HG02840 (cell line): ENCODE results near the gene IGSF1.

ENCODE experiments used
- ATAC-seq: cut with Tn5 transposase; IDR thresholded peaks from one replicate; pipeline ENCODE4 v1.9.1; 2021; ENCODE audit warnings: mild to moderate bottlenecking, moderate library complexity, moderate number of reproducible peaks; ENCODE audit not compliant: unreplicated experiment, low FRiP score

IGSF1 gene, protein sequence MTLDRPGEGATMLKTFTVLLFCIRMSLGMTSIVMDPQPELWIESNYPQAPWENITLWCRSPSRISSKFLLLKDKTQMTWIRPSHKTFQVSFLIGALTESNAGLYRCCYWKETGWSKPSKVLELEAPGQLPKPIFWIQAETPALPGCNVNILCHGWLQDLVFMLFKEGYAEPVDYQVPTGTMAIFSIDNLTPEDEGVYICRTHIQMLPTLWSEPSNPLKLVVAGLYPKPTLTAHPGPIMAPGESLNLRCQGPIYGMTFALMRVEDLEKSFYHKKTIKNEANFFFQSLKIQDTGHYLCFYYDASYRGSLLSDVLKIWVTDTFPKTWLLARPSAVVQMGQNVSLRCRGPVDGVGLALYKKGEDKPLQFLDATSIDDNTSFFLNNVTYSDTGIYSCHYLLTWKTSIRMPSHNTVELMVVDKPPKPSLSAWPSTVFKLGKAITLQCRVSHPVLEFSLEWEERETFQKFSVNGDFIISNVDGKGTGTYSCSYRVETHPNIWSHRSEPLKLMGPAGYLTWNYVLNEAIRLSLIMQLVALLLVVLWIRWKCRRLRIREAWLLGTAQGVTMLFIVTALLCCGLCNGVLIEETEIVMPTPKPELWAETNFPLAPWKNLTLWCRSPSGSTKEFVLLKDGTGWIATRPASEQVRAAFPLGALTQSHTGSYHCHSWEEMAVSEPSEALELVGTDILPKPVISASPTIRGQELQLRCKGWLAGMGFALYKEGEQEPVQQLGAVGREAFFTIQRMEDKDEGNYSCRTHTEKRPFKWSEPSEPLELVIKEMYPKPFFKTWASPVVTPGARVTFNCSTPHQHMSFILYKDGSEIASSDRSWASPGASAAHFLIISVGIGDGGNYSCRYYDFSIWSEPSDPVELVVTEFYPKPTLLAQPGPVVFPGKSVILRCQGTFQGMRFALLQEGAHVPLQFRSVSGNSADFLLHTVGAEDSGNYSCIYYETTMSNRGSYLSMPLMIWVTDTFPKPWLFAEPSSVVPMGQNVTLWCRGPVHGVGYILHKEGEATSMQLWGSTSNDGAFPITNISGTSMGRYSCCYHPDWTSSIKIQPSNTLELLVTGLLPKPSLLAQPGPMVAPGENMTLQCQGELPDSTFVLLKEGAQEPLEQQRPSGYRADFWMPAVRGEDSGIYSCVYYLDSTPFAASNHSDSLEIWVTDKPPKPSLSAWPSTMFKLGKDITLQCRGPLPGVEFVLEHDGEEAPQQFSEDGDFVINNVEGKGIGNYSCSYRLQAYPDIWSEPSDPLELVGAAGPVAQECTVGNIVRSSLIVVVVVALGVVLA (N-terminal part only)

GRCh38 chrX:131288738-131289511 is at the start of gene IGSF1:
TSS of gene IGSF1 (minus strand) at chrX:131289306. CDS start at chrX:131286674, 2,632 bp downstream.
- ATAC-seq: no peak

DNA sequence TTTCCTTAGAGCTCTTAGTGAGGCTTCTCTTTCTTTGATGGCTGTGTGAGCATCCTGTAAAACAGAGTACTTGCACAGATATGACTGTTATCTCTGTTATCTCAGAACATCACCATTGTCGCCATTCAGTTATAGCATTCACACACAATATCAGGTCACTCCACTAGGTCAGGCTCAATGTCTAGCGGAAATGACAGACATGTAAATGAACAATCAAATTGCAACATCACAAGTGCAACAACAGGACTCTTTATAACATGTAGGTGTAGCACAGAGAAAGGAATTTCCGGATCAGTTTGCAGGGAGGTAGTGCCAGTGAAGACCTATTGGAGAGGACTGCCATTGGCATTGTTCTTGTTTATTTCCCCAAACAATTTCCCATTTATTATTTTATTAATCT is 43.2 kb upstream of the IGSF1 start:
- no peak for ATAC-seq

GRCh38 chrX:131331152-131331551 is 42.0 kb upstream of the IGSF1 start:
- ATAC-seq: no peak

- ATAC-seq: no peak
These were observed 41.6 kb upstream of the IGSF1 start for GRCh38 chrX:131330735-131331134.

DNA sequence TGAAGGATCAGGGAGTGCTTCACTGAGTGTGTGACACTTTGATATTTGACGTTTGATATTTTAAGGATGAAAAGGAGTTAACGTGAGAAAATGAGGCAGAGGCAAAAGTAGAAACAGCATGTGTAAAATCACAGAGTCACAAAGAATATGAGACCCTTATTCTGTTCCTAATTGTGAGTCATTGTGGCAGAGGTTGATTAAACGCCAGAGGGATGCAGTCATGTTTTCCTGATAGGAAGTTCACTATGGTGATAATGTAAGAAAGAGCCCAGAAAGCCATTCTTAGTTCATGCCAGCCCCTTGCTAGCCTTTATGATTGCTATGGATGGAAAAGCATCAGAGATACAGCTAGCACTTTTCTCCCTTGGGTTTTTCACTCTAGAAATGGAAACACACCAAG is 33.5 kb upstream of the IGSF1 start:
- ATAC-seq: no peak

DNA sequence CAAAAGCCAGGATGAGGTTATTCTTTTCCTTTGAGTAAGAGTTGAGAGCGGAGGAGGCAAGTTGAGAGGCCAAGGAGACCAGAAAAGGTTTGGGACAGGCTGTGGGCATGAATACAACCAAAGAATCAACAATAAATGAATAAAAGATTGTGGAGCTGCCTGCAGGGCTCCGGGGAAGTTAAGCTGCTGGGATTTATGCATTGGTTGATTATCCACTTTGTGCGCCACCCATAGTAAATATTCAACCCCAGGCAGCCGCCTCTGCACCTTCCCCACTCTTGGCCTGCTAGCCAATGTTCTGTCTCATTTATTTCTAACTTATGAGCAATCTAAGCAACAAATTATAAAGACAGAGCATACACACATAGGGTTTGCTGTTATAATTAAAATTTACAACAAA is 28.2 kb upstream of the IGSF1 start:
- no peak for ATAC-seq

DNA sequence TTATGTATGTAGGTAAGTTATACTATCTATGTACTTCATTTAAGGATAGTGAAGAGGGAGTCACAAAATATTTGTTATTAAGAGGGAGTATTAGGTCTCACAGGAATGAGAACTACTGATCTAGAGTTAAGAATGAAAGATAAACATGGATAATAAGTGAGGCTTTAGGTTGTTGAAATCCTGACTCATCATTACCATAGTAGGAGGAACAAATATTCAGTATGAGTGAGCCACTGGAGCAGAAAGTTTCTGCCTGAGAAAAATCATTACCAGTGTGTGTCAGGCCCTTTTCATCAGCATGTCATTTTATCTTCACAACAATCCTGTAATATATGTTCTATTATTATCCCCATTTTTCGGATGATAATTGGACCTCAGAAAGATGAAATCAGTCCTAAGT is 27.2 kb upstream of the IGSF1 start:
- no peak for ATAC-seq

DNA sequence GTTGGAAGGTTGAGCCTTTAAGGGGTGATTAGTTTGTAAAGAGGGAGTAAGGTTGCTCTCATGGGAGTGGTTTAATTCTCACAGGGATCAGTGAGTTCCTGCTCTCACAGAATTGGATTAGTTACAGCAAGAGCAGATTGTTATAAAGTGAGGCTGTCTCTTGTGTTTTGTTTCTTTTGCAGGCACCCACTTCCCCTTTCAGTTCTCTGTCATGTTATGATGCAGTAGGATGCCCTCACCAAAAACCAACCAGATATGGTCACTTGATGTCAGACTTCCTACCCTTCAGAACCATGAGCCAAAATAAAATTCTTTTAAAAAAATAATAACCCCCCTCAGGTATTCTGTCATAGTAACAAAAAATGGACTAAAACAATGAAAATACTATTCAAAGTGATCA is 19.9 kb upstream of the IGSF1 start:
- ATAC-seq: no peak

- no peak for ATAC-seq
These were observed 17.5 kb upstream of the IGSF1 start for GRCh38 chrX:131306601-131307000.

GRCh38 chrX:131305926-131306325 is 16.8 kb upstream of the IGSF1 start:
- no peak for ATAC-seq

- ATAC-seq: no peak
These were observed 13.6 kb upstream of the IGSF1 start for GRCh38 chrX:131302701-131303100.

GRCh38 chrX:131301155-131301554 is 12.0 kb upstream of the IGSF1 start:
- no peak for ATAC-seq

DNA sequence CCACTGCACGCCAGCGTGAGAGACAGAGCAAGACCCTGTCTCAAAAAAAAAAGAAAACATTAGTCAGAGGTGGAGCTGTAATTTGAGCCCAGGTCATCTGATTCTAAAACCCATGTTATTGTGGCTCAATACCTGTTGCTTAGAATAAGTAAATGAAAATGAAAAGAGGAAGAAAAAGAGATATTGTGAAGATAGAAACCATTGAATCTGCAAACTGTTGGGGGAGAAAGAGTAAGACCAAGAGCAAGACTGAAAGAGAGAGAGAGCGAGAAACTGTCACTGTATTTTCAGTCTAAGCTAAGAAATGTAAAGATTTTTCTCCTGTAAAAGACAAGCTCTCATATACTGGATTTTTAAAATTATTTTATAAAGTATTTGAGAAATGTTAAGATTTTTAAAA is 9.7 kb upstream of the IGSF1 start:
- ATAC-seq: no peak

GRCh38 chrX:131298036-131298435 is 8.9 kb upstream of the IGSF1 start:
- no peak for ATAC-seq

DNA sequence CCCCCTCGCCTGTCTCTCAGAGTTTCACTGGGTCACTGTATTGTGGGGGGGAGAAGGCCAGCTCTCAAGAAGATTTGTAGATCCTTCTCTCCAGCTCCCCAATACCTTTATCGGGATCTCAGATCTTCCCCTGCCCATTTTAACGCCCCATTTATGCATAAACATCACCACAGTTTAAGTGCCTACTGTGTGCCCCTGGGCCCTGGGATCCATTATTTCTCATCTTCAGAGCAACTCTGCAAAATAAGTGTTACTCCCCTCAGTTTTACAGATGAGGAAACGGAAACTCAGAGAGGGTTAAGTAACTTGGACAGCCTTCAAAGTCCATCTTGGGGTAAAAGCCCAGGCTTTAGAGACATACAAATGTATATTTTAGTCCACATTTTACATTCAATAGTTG is 421 bp upstream of the IGSF1 start:
- no peak for ATAC-seq

DNA sequence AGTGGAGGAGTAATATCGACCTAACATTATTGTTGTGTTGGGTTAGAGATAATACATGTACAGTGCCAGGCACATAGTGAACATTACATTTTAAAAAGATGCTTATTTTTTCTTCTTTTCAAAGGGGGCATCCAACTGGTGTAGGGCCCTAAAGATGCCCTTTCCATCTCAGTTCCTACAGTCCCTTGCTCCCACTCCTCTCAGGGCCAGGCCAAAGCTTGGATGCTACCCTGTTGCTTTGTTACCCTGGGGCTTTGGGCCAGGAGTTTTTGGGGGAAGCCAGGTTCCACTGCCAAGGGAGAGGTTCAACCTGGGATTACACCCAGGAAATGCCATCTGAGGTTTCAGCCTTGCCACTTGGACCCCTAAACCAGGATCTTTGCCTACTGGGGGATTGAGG is 918 bp downstream of the IGSF1 start:
- no peak for ATAC-seq

DNA sequence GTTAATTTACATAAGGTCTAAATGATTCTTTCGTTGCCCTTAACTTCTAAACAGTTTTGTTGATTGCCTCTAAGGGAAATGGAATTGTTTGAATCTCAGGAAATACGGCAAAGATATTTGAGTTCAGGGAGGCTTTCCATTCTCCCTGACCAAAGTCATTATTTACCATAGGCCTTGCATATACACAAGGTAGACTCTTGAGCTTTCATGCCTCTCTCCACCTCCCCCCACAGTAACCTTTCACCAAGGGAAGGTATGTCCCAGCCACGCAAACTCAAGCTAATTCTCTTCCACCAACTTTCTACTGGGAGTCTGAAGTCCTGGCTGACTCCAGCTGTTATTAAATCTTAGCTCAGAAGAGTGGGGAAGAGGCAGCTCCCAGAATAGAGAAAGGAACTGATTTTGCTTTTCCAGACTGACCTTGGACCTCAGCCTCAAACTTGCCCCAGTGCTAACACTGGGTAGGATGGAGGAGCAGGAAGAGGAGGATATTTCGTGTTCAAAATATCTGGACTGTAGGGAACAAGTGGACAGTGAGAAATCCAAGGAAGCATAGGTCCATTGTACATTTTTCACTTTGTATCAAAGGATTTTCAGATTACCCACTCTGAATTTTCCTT is 1.4 kb downstream of the IGSF1 start:
- no peak for ATAC-seq

- ATAC-seq: no peak
These were observed 9.5 kb downstream of the IGSF1 start for GRCh38 chrX:131279617-131280016.

DNA sequence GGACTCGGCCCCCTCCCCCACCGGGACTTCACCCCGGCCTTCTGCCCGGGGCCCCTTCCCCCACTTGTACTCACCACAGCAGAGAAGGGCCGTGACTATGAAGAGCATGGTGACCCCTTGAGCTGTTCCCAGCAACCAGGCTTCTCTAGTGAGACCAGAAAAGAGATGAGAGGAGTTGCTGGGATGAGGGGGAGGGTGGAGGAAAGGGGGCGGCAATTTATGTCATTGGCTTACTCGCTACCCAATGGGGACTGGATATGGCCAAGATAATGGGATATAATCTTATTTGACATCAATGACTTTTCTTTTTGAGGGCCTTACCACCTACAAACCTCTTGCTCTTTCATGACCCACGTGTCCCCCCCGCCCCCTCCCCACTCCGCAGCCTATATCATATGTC is 9.9 kb downstream of the IGSF1 start:
- ATAC-seq: no peak
